ENCODE data around the gene ZMYM2. TPM values are rescaled to one million over a fixed set of nuclear protein-coding genes. Genes with fewer than 3 reads are reported as not detected.
"Not testable (repeated sequence)": the region's sequence is repeated elsewhere in the genome, so short reads cannot be mapped to it uniquely, and the experiment has no call there.

ZMYM2 gene
- polyA plus RNA-seq, 12 donors = 39.7 to 83.4 (median 65.5) TPM; not detected in 1

DNA sequence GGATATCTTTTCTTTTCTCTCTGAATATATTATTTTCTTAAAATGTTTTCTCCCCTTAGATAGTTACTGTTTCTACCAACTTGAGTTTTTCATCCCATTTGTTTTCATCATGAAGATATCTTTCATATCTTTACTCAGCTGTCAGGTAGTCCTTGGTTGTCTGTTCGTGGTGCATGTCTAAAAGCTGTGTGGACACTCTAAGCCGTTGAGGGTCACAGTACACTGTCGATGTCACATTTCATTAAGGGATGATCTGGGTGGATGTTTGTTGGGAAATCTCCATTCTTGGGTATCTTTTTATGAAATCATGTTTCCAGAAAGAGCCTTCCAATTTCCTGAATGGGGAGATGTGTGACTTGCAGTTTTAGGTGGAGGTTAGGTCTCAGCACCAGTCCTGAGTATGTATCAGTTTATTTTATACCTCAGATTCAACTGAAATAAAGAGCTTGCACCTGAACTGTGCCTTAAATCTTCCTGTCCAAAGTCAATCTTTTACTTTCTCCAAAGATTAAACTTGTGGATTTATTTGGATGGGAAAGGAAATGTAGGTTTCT is 23.2 kb downstream of the ZMYM2 start:
- DNase-seq = no peak

GRCh38 chr13:19982447-19983043 is 24.0 kb downstream of the ZMYM2 start:
- no peak for DNase-seq

- DNase-seq = peak; percentile 6
These were observed 26.1 kb downstream of the ZMYM2 start for GRCh38 chr13:19984430-19985218.

GRCh38 chr13:19985219-19985556 is 26.7 kb downstream of the ZMYM2 start:
- DNase-seq = no peak

- DNase-seq = no peak
These were observed 33.0 kb downstream of the ZMYM2 start for GRCh38 chr13:19991531-19991930.

GRCh38 chr13:19993024-19993423 is 34.5 kb downstream of the ZMYM2 start:
- DNase-seq = no peak

GRCh38 chr13:19998960-19999359 is 40.4 kb downstream of the ZMYM2 start:
- DNase-seq = no peak

DNA sequence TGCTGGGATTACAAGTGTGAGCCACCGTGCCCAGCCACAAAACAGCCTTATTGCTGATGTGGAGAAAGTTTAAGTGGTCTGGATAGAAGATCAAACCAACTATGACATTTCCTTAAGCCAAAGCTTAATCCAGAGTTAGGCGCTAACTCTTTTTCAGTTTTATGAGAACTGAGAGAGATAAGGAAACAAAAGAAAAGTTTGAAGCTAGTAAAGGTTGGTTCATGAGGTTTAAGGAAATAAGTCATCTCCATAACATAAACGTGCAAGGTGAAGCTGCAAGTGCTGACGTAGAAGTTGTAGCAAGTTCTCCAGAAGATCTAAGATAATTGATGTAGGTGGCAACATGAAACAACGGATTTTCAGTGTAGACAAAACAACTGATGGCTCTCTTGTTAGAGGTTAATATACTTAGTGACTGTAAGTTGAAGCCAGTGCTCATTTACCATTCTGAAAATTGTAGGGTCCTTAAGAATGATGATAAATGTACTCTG is 41.6 kb downstream of the ZMYM2 start:
- no peak for DNase-seq

- DNase-seq = no peak
These were observed 43.1 kb downstream of the ZMYM2 start for GRCh38 chr13:20001366-20002190.

- no peak for DNase-seq
These were observed 44.3 kb downstream of the ZMYM2 start for GRCh38 chr13:20002787-20003186.

- DNase-seq = no peak
These were observed 47.7 kb downstream of the ZMYM2 start for GRCh38 chr13:20006206-20006605.

GRCh38 chr13:20015763-20016162 is 57.2 kb downstream of the ZMYM2 start:
- DNase-seq = no peak

DNA sequence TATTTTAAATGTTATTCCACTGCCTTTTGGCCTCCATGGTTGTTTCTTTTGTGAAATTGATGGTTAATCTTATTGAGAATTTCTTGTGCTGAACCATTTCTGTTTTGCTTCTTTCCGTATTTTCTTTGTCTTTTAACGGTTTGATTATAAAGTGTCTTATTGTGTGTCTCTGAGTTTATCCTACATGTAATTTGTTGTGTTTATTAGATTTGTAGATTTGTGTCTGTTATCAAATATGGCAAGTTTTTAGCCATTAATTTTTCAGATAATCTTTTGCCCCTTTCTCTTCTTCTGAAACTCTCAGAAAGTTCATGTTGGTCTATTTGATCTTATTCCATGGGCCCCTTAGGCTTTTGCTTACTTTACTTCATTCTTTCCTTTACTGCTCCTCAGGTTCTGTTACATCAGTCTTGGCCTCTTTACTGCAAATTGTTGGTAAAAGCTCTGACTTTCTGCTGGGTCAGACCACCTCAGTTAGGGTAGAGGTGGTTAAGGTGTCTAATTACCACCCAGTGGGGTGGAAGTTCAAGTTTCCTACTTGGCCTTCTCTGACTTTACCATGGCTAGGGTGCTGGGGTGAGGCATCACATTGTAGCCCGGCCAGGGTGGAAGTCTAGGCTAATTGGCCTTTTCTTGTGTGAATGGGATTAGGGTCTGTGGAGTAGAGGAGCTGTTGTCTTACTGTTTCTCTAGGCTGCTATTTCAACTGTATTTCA is 58.3 kb downstream of the ZMYM2 start:
- no peak for DNase-seq

DNA sequence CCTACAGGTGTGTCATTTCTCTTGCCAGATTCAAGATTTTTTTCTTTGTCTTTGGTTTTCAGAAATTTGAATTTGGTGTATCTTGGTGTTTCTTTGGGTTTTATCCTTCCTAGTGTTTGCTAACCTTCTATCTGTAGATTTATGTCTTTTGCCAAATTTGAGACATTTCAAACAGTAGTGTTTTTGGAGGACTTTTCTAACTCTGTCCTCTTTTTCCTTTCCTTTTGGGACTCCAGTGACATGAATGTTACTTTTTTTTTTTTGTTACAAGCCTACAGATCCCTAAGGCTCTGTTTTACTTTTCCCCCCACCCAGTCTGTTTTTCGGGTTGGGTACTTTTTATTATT is 58.8 kb downstream of the ZMYM2 start:
- DNase-seq = no peak

GRCh38 chr13:20019043-20019442 is 60.5 kb downstream of the ZMYM2 start:
- DNase-seq = no peak

GRCh38 chr13:20024702-20025101 is 66.2 kb downstream of the ZMYM2 start:
- no peak for DNase-seq

DNA sequence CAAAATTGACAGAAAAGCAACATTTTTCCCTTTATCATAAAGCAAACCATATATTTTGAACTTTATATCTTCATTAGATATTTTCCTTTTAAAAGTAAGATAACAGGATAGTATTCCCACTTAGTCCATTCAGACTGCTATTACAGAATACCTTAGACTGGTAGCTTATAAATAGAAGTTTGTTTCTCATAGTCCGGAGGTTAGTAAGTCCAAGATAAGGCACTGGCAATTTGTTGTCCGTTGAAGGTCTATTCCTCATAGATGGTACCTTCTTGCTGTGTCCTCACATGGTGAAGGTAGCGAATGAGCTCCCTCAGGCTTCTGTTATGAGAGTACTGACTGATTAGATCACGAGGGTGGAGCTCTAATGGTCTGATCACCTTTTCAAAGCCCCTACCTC is 70.4 kb downstream of the ZMYM2 start:
- DNase-seq = no peak

DNA sequence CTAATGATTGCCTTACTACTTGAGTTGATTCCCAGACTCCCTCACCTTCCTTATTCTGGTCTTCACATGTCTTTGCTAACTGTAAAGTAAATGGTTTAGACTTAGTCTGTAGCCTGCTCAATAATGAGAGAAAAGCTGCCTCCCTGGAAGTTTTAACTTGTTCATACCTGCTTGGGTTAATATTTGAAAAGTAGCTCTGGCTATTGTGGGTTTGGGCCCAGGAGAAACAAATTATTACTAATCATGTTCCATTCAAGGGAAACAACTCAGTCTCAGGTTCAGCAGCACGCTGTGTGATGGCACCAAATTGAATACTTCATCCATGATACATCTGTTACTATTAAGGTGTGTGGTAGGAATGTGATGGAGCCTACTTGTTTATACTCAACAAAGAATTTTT is 75.0 kb downstream of the ZMYM2 start:
- no peak for DNase-seq

GRCh38 chr13:20035130-20035529 is 76.6 kb downstream of the ZMYM2 start:
- no peak for DNase-seq

DNA sequence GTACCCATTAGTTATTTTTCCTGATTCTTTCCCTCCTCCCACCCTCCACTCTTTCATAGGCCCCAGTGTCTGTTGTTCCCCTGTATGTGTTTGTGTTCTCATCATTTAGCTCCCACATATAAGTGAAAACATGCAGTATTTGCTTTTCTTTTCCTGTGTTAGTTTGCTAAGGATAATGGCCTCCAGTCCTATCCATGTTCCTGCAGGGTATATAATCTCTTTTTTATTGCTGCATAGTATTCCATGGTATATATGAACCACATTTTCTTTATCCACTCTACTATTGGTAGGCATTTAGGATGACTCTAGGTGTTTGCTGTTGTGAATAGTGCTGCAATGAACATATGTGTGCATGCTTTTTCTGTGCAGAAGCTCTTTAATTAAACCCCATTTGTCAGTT is 79.4 kb downstream of the ZMYM2 start:
- DNase-seq = no peak

DNA sequence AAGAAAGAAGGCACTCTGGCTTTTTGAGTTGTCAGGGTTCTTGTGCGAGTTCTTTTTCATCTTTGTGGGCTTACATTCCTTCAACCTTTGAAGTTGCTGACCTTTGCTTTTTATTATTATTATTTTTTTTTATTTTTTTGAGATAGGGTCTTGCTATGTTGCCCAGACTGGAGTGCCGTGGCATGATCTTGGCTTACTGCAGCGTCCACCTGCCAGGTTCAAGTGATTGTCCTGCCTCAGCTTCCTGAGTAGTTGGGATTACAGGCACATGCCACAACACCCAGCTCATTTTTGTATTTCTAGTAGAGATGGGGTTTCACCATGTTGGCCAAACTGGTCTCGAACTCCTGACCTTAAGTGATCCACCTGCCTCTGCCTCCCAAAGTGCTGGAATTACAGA is 84.1 kb downstream of the ZMYM2 start:
- not testable (repeated sequence) for DNase-seq

All from muscle of arm (tissue), 12 donors.